Erythroblast (primary cell): ENCODE data around the gene MSANTD1.

Source experiments
- GATA1 ChIP-seq: IDR thresholded peaks from 2 replicates; pipeline ENCODE4 v1.6.1; 2011; ENCODE audit warnings: low read depth, mild to moderate bottlenecking, control low read depth, low read length, moderate library complexity
- POLR2A ChIP-seq: IDR thresholded peaks from 2 replicates; pipeline ENCODE4 v1.6.1; 2011; ENCODE audit warnings: mild to moderate bottlenecking, low read length

DNA sequence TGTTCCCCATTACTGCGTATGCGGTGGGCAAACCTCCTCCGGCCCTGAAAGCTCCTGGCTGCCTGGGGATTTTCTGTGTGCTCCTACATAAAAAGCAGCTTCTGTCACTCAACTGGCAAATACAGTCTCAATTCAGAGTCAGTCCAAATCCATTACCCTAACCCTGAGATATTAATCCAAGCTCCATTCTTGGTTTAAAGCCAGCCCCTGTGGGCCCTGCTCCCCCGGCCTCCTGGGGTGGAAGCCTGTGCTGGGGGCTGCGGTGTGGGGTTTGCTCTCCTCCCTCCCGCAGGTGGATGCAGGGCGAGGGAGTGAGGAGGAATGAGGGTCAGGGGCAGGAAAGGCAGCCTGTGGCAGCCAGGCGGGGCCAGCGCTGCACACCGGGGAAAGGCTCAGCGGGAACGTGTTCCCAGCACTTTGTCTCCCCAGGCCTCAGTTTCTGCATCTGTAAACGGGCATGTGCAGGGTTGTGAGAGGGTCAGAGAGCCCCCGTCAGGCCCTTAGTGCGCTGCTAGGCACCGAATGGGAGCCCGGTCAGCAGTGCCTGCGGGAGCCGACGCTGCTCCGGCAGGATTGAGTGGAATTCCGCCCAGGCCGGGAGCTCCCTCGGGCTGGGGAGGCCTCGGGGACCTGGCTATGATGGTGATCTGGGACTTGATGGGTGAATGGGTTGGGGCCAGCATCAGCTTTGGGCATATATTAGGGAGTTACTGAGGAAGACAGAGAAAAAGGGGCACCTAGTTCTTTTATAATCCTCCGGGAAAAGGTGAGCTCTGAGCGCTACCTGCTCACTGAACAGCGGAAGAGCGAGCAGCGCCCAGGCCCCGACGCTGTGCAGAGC, 37.6 kb downstream of the MSANTD1 start:
- TF ChIP-seq POLR2A (no peak), GATA1 (no peak)
